PC-9 (cell line): ENCODE measurements around the gene POP4.

Experiments used
- CTCF ChIP-seq: fragments of 200-600 bp; sonication (generic); conservative IDR thresholded peaks from 2 replicates; pipeline ENCODE4 v1.6.1; 2017; ENCODE audit warnings: mixed run types, antibody characterized with exemption, mild to moderate bottlenecking, moderate library complexity
- EZH2 ChIP-seq: fragments of 200-600 bp; sonication (generic); IDR thresholded peaks from 2 replicates; pipeline ENCODE4 v1.8.0; 2017; ENCODE audit warnings: antibody characterized with exemption, low read depth

- TF ChIP-seq CTCF (no peak), EZH2 (no peak)
These were observed 38.6 kb upstream of the POP4 start for GRCh38 chr19:29567366-29567915.
